Fibroblast of the aortic adventitia (primary cell): Measurements from ENCODE around the gene HBEGF. TPM values are rescaled to one million over a fixed set of nuclear protein-coding genes. Genes with fewer than 3 reads are reported as not detected.

Experiments
- DNase-seq: peaks from one replicate; pipeline ENCODE4 v3.0.0-alpha.2; 2010; ENCODE audit warnings: low read depth
- H3K4me3 ChIP-seq: 2 replicates; pipeline ENCODE4 v1.5.1; 2011; ENCODE audit warnings: low read depth, mild to moderate bottlenecking, control low read depth, low read length, moderate library complexity
- CTCF ChIP-seq: IDR thresholded peaks from 2 replicates; pipeline ENCODE4 v1.5.1; 2011; ENCODE audit warnings: mild to moderate bottlenecking, low read length, control low read depth, inconsistent platforms; ENCODE audit not compliant: insufficient read depth
- total RNA-seq: library from RNA; depleted of rRNA; stranded (reverse); fragments of >200 nt; gene quantifications from 2 replicates; pipeline ENCODE4 v1.2.3, GENCODE V29; 2012; ENCODE audit warnings: low replicate concordance

The HBEGF gene
- total RNA-seq, 1 donor, result 0.90 TPM

GRCh38 chr5:140366589-140367255 is 20.3 kb upstream of the HBEGF start:
- no peak overlapping the region for H3K4me3 ChIP-seq
- no peak for TF ChIP-seq CTCF
- DNase-seq, result no peak

- no peak overlapping the region for H3K4me3 ChIP-seq
- DNase-seq, result no peak
- no peak for TF ChIP-seq CTCF
Observed at GRCh38 chr5:140365941-140366340, 19.5 kb upstream of the HBEGF start.

GRCh38 chr5:140365282-140365681 is 18.9 kb upstream of the HBEGF start:
- H3K4me3 ChIP-seq, result no peak overlapping the region
- TF ChIP-seq CTCF, result no peak
- no peak for DNase-seq

GRCh38 chr5:140364472-140364765 is 18.0 kb upstream of the HBEGF start:
- no peak for TF ChIP-seq CTCF
- no peak overlapping the region for H3K4me3 ChIP-seq
- no peak for DNase-seq

GRCh38 chr5:140363631-140364471 is 17.4 kb upstream of the HBEGF start:
- no peak for TF ChIP-seq CTCF
- no peak for DNase-seq
- H3K4me3 ChIP-seq, result peak overlapping the region; percentile 59

- peak overlapping the region; percentile 59 for H3K4me3 ChIP-seq
- TF ChIP-seq CTCF, result peak; percentile 93
- peak; percentile 56 for DNase-seq
Observed at GRCh38 chr5:140362875-140363630, 16.6 kb upstream of the HBEGF start.
